MM.1S (cell line): ENCODE measurements around the gene GPR176.
A peak's percentile ranks its signal among the peaks of the same experiment; 100 is the strongest.

Experiments used
- DNase-seq: peaks from one replicate; pipeline ENCODE4 v3.0.0-alpha.2; 2015
- H2AFZ ChIP-seq: fragments of 300-600 bp; sonication (generic); 2 replicates; pipeline ENCODE4 v1.6.0; 2016; ENCODE audit warnings: antibody characterized with exemption, low read length
- H3F3A ChIP-seq: fragments of 300-600 bp; sonication (generic); 2 replicates; pipeline ENCODE4 v1.6.1; 2016; ENCODE audit warnings: mild to moderate bottlenecking, antibody characterized with exemption, low read length, moderate library complexity, mixed read lengths; ENCODE audit not compliant: insufficient read depth
- H3K27ac ChIP-seq: fragments of 300-600 bp; sonication (generic); 2 replicates; pipeline ENCODE4 v1.5.1; 2016; ENCODE audit warnings: mild to moderate bottlenecking, low read length
- H3K27me3 ChIP-seq: fragments of 300-600 bp; sonication (generic); replicated peaks from 2 replicates; pipeline ENCODE4 v1.6.0; 2016; ENCODE audit warnings: low read length; ENCODE audit not compliant: insufficient read depth
- H3K36me3 ChIP-seq: fragments of 300-600 bp; sonication (generic); replicated peaks from 2 replicates; pipeline ENCODE4 v1.6.1; 2016; ENCODE audit warnings: mild to moderate bottlenecking, low read length, mixed read lengths; ENCODE audit not compliant: insufficient read depth
- H3K4me1 ChIP-seq: fragments of 300-600 bp; sonication (generic); 2 replicates; pipeline ENCODE4 v1.6.1; 2016; ENCODE audit warnings: low read length, mixed read lengths
- H3K4me2 ChIP-seq: fragments of 300-600 bp; sonication (generic); 2 replicates; pipeline ENCODE4 v1.6.0; 2016; ENCODE audit warnings: low read depth, low read length
- H3K4me3 ChIP-seq: fragments of 300-600 bp; sonication (generic); 2 replicates; pipeline ENCODE4 v1.5.1; 2016; ENCODE audit warnings: low read length, mixed read lengths
- H3K79me2 ChIP-seq: fragments of 300-600 bp; sonication (generic); 2 replicates; pipeline ENCODE4 v1.6.1; 2016; ENCODE audit warnings: mixed run types, low read length, mixed read lengths
- H3K9ac ChIP-seq: fragments of 300-600 bp; sonication (generic); 2 replicates; pipeline ENCODE4 v1.6.1; 2016; ENCODE audit warnings: low read length, mixed read lengths
- H3K9me2 ChIP-seq: fragments of 300-600 bp; sonication (generic); replicated peaks from 2 replicates; pipeline ENCODE4 v1.6.1; 2016; ENCODE audit warnings: mild to moderate bottlenecking, low read length, mixed read lengths; ENCODE audit not compliant: insufficient read depth
- H3K9me3 ChIP-seq: fragments of 300-600 bp; sonication (generic); replicated peaks from 2 replicates; pipeline ENCODE4 v1.6.1; 2016; ENCODE audit warnings: mild to moderate bottlenecking, low read length, mixed read lengths; ENCODE audit not compliant: insufficient read depth
- H4K20me1 ChIP-seq: fragments of 300-600 bp; sonication (generic); 2 replicates; pipeline ENCODE4 v1.6.1; 2016; ENCODE audit warnings: mild to moderate bottlenecking, low read length, moderate library complexity, mixed read lengths; ENCODE audit not compliant: insufficient read depth
- EZH2 ChIP-seq: fragments of 300-600 bp; sonication (generic); optimal IDR thresholded peaks from 2 replicates; pipeline ENCODE3; 2017; ENCODE audit warnings: low read depth, mild to moderate bottlenecking, antibody characterized with exemption, low read length, mixed read lengths
- EZH2phosphoT487 ChIP-seq: fragments of 300-600 bp; sonication (generic); IDR thresholded peaks from 2 replicates; pipeline ENCODE4 v1.6.1; 2018; ENCODE audit warnings: antibody characterized with exemption, low read length
- TF ChIP-seq, protein P1 (sequence below): fragments of 300-600 bp; sonication (generic); IDR thresholded peaks from 2 replicates; pipeline ENCODE4 v1.5.1; 2016; ENCODE audit warnings: antibody characterized with exemption, low read length, mixed read lengths

The GPR176 gene

GRCh38 chr15:39936681-39937080 lies 16.6 kb upstream of the GPR176 start:
- no peak for TF ChIP-seq EZH2
- no peak for TF ChIP-seq EZH2phosphoT487
- TF ChIP-seq, protein P1, sequence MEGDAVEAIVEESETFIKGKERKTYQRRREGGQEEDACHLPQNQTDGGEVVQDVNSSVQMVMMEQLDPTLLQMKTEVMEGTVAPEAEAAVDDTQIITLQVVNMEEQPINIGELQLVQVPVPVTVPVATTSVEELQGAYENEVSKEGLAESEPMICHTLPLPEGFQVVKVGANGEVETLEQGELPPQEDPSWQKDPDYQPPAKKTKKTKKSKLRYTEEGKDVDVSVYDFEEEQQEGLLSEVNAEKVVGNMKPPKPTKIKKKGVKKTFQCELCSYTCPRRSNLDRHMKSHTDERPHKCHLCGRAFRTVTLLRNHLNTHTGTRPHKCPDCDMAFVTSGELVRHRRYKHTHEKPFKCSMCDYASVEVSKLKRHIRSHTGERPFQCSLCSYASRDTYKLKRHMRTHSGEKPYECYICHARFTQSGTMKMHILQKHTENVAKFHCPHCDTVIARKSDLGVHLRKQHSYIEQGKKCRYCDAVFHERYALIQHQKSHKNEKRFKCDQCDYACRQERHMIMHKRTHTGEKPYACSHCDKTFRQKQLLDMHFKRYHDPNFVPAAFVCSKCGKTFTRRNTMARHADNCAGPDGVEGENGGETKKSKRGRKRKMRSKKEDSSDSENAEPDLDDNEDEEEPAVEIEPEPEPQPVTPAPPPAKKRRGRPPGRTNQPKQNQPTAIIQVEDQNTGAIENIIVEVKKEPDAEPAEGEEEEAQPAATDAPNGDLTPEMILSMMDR, result no peak
- Histone ChIP-seq H3K79me2 (peaks cover 38% of the 10 kb centered on the region), H3K9me2 (no peaks in the 10 kb centered on the region), H3K4me1 (peaks cover 17% of the 10 kb centered on the region), H3K27me3 (no peaks in the 10 kb centered on the region), H3K9ac (no peak overlapping the region), H3K27ac (no peak overlapping the region), H3K4me3 (no peak overlapping the region), H2AFZ (no peak overlapping the region), H3K9me3 (no peaks in the 10 kb centered on the region), H3F3A (peaks cover 12% of the 10 kb centered on the region; the same call in 1 of the 2 replicates), H3K4me2 (no peak overlapping the region), H3K36me3 (no peaks in the 10 kb centered on the region), H4K20me1 (no peaks in the 10 kb centered on the region)
- DNase-seq, result no peak

DNA sequence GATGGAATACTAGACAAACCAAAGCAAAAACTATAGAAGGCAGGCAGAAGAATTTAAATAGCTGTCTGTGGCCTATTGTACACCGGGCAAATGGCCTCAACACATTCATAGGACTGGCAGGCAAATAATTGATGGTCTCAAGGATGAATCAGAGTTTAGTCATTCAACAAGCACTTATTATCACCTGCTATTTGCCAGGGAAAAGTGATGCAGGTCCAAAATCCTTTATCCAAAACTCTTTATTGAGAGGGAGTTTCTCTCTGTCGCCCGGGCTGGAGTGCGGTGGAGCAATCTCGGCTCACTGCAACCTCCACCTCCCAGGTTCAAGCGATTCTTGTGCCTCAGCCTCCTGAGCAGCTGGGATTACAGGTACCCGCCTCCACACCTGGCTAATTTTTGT lies 16.1 kb upstream of the GPR176 start:
- Histone ChIP-seq H3K79me2 (peaks cover 38% of the 10 kb centered on the region), H3K9ac (no peak overlapping the region), H3K9me3 (no peaks in the 10 kb centered on the region), H3K9me2 (no peaks in the 10 kb centered on the region), H3K27ac (no peak overlapping the region), H4K20me1 (no peaks in the 10 kb centered on the region), H3K4me3 (no peak overlapping the region), H3F3A (peaks cover 12% of the 10 kb centered on the region; the same call in 1 of the 2 replicates), H3K4me1 (peaks cover 17% of the 10 kb centered on the region), H2AFZ (no peak overlapping the region), H3K36me3 (no peaks in the 10 kb centered on the region), H3K4me2 (no peak overlapping the region), H3K27me3 (no peaks in the 10 kb centered on the region)
- TF ChIP-seq EZH2, result no peak
- TF ChIP-seq, protein P1, result no peak
- no peak for TF ChIP-seq EZH2phosphoT487
- no peak for DNase-seq

GRCh38 chr15:39935241-39935640 lies 15.2 kb upstream of the GPR176 start:
- TF ChIP-seq EZH2phosphoT487 (no peak), EZH2 (no peak)
- TF ChIP-seq, protein P1, result no peak
- no peaks in the 10 kb centered on the region for H3K9me2 ChIP-seq
- H3K4me3 ChIP-seq, result no peak overlapping the region; the same call in 1 of the 2 replicates
- no peak for DNase-seq
- no peak overlapping the region for H2AFZ ChIP-seq
- H3K27ac ChIP-seq, result no peak overlapping the region
- H3K9ac ChIP-seq, result no peak overlapping the region
- H3F3A ChIP-seq, result peaks cover 11% of the 10 kb centered on the region; the same call in 1 of the 2 replicates
- no peaks in the 10 kb centered on the region for H3K36me3 ChIP-seq
- no peaks in the 10 kb centered on the region for H3K27me3 ChIP-seq
- H3K9me3 ChIP-seq, result no peaks in the 10 kb centered on the region
- H3K4me2 ChIP-seq, result peak overlapping the region; percentile 95; the same call in 1 of the 2 replicates
- H3K79me2 ChIP-seq, result peaks cover 32% of the 10 kb centered on the region
- H3K4me1 ChIP-seq, result peaks cover 16% of the 10 kb centered on the region
- H4K20me1 ChIP-seq, result no peaks in the 10 kb centered on the region
